GM18861 (cell line): ENCODE data around the gene PKLR.
A peak's percentile ranks its signal among the peaks of the same experiment; 100 is the strongest.

Experiments used
- ATAC-seq: cut with Tn5 transposase; IDR thresholded peaks from one replicate; pipeline ENCODE4 v1.9.1; 2021; ENCODE audit not compliant: unreplicated experiment

The PKLR gene

DNA sequence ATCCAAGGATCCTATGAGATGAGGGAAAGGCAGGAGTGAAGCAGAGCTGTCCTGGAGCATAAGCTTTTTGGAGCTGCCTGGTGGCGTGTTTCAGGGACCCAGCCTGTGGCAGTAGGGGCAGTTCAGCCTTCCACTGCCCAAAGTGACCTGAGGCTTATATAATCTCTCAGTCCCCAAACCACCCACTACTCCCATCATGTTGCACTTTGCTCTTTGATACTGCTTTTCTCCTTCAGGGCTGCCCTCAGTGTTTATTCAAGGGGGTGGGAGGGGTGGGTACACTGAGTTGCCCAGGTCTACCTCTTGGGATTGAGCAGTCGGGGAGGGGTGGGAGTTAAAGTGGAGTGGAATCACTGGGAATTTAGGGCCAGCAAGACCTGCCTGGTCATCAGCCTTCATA, 14.7 kb downstream of the PKLR start:
- no peak for ATAC-seq

DNA sequence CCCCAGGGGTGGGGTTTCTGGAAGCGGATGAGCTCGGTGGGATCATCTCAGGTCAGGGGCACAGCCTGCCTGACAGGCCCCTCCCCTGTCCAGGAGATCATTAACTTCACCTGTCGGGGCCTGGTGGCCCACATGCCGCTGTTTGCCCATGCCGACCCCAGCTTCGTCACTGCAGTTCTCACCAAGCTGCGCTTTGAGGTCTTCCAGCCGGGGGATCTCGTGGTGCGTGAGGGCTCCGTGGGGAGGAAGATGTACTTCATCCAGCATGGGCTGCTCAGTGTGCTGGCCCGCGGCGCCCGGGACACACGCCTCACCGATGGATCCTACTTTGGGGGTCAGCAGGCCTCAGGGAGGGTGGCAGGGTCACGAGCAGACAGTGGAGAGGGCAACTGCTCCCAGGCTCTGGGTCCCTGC, 15.6 kb downstream of the PKLR start:
- ATAC-seq = no peak

DNA sequence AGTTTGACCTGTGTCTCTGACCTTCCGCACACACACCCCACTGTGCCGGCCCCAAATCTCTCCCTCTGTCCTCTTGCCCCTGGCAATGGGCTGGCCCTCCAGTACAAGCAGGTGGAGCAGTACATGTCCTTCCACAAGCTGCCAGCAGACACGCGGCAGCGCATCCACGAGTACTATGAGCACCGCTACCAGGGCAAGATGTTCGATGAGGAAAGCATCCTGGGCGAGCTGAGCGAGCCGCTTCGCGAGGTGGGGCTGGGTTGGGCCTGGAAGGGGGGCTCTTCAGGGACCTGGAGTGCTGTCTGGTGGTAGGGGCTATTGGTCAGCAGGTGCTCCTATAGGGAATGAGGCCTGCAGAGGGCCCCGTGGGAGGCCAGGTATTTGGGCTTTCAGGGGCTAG, 16.2 kb downstream of the PKLR start:
- ATAC-seq = no peak

- ATAC-seq = no peak
These were observed 16.8 kb downstream of the PKLR start for GRCh38 chr1:155284476-155284875.

- ATAC-seq = no peak
These were observed 18.6 kb downstream of the PKLR start for GRCh38 chr1:155282488-155283091.

GRCh38 chr1:155279268-155279667, 22.0 kb downstream of the PKLR start:
- no peak for ATAC-seq

GRCh38 chr1:155278689-155279160, 22.5 kb downstream of the PKLR start:
- no peak for ATAC-seq

GRCh38 chr1:155277902-155278688, 23.1 kb downstream of the PKLR start:
- no peak for ATAC-seq

GRCh38 chr1:155277070-155277901, 24.0 kb downstream of the PKLR start, which contains the start of gene HCN3:
Gene HCN3, plus strand, starts transcription at chr1:155277463. Its CDS starts 128 bp downstream, at chr1:155277591.
- no peak for ATAC-seq

DNA sequence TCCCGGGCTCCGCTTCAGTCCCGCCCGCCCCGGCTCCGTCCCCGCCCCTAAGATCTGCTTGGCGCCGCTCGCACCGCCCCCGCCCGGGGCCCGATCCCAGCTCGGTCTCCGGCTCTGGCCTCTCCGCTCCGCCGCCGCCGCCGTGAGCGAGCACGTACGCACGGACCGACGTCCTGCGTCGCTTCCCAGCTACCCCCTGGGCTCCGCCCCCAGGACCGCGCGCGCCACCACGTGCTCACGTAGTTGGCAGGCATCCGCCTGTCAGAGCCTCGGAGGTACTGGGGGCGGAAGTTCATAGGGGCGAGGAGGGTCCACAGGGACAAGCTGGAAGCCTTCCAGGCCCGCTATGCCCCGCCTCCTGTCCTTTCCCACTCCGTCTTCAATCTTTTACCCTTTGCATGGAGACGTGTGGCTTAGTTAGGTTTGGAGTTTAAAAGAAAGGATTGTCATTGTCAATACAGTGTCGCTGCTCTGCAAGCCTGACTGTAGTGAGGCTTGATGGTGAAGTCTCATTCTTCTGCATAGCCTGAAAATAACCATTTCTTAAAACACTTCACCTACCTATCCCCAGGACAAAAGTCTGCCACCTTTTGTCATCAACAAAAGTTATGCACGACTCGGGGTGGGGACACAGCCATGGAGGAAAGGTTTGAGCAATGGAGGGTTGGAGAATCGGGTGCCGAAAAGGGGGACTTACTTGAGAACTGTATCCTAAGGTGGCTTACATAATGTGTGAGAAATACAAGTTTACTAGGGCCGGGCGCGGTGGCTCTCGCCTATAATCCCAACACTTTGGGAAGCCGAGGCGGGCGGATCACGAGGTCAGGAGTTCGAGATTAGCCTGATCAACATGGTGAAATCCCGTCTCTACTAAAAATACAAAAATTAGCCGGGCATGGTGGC, 27.6 kb downstream of the PKLR start, which contains the start of gene CLK2:
TSS of gene CLK2 (minus strand) at position 162 of the 903 bp plus-strand sequence. CDS start 2,527 bp downstream, outside the sequence.
- peak; percentile 77 for ATAC-seq

DNA sequence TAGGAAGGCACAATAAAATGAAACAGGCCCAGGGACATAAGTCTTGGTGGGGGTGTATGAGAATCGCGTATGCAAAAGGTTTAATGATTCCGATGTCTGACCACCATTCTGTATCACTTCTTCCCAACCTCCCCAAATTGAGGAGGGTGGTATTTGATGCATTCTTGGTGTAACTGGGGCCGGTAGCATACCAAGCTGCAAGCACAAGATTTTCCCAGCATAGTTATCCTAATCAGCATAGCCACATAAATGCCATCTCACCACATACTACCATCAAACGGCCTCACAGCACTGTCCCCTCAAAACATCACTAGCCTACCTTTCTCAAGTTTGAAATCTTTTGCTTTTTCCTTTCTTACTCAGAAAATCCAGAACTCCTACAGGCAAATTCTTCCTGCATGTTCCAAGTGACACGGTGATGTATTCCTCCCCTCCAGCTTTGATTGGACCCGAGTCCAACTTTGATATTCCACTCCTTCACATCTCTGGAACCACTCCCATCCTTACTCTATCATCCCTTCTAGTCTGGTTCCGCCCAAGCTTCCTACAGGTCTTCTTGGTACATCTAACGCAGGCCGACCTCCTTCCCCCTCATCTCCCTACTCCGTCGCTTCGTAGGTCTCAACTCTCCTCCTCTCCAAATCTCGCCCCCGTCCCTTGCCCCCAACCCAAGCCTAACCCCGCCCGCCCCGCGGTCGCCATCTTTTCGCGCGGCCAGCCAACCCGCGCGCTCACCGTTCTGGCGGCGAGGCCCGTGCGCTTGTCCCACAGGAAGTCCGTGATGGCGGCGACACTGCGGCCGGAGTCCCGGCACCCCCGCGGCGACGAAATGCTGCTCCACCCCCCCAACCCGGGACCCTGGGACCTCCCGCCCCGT, 28.5 kb downstream of the PKLR start:
- peak; percentile 10 for ATAC-seq

GRCh38 chr1:155269381-155269780, 31.9 kb downstream of the PKLR start:
- ATAC-seq = no peak

GRCh38 chr1:155268630-155269029, 32.6 kb downstream of the PKLR start:
- ATAC-seq = no peak

GRCh38 chr1:155267373-155267772, 33.9 kb downstream of the PKLR start:
- ATAC-seq = no peak

DNA sequence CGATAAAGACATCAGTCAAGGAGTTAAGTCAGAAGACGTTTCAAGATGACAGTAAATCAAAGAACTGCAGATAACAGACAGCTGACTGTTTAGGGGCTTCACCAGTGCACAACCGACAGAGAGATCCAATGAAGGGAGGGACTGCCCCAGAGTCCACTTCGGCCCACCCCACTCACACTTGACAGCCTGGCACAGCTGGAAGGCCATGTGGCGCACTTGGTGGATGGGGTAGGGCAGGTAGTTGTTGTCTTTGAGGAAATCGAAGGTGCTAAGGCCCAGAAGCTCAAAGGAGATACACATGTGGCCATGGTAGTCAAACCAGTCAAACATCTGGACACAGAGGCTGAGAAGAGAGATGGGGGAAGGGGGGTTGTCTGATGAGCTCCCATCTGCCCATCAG, 34.7 kb downstream of the PKLR start:
- no peak for ATAC-seq

DNA sequence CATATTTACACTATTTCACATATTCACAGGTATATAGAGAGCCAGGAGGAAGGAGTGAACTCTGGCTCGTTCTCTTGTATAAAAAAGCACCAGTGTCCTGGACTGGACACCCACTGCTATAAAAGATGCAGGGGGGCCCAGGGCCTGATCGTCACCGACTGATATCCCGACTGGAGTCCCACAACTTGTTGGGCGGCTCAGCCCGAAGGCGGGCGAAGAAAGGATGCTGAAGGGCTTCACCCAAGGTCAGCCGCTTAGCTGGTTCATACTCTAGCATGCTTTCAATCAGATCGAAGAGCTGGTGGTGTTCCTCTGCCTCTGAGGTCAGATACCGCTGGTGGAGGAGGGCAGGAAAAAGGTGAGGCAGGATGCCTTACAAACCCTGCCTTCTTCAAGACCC, 38.2 kb downstream of the PKLR start:
- ATAC-seq = no peak

DNA sequence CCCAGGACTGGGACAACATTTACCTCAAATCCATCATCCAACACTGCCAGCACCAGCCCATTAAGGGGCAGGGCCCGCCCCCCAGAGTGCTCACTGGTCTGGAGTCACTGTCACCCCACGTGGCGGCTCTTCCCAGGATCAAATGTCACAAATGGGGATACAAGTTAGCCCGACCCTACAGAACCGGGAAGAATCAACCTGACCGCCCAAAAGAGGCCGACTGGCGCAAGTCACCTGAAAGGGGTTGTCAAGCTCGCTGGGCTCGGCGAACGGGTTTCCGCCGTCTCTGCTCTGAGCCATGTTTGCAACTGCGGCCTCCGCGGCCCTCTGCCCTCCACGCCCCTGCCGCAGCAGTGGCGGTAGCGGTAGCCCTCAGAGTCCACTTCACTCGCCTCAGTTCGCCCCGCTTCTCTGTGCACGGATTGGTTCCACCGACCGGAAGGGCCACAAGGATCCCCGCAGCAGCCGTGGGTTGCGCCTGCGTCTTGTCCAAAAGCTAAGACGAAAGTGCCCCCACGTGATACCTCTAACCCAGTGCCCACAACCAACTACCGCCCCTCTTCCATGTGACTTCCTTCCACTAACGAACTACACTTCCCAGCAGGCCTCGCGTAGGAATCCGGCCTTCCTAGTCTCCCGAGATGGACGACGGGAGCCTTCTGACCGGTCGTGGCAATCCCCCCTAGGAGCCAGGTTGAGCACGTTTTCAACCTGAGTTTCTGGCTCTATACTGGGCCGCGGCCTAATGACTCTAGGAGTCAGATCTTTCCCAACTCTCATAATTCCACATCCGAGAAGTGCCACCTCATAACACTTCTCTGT, 39.2 kb downstream of the PKLR start, which contains the start of gene SCAMP3:
TSS of gene SCAMP3 (minus strand) at position 509 of the 822 bp plus-strand sequence. CDS start at position 300, 209 bp downstream.
- ATAC-seq = peak; percentile 78

DNA sequence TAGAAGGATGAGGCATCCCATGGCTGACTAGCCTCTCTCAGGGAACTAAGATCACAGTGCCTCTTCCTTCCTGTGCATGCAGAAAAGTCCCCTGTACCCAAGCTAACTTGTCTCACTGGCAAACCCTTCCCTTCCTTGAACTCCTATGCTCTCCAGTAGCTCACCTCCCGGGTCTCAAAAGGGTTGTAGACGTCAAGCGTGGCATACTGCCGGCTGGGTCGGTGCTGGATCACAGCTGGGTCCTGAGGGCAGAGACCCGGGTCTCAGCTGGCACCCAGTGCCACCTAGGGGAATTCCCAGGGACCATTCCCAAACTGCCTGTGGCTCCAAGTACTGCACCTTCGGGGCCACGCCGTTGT, 39.8 kb downstream of the PKLR start:
- no peak for ATAC-seq
